IMR-90 (cell line): ENCODE data around the gene NMNAT3. TPM values are rescaled to one million over a fixed set of nuclear protein-coding genes. Genes with fewer than 3 reads are reported as not detected.

Experiments
- ATAC-seq: fragments of 200-7000 bp; cut with Tn5 transposase; 2 replicates; pipeline ENCODE4 v1.9.1; 2020; ENCODE audit warnings: low read depth, mild to moderate bottlenecking, moderate library complexity
- BruUV-seq: library from RNA; stranded (reverse); fragments of 400-500 nt; replicated peaks from 2 replicates; lab custom pipeline; 2021; lab: Mats Ljungman, UMichigan
- CTCF ChIA-PET: fragments of 300-600 bp; formaldehyde crosslinking; extraction: SDS; loops from one replicate; lab custom pipeline; 2021; ENCODE audit warnings: antibody characterized with exemption; lab: Yijun Ruan, JAX
- POLR2A ChIA-PET: fragments of 300-600 bp; sonication (Branson Sonifier 250); formaldehyde crosslinking; loops from one replicate; lab custom pipeline; 2022; ENCODE audit warnings: antibody characterized with exemption; ENCODE audit not compliant: unreplicated experiment; lab: Charles Lee
- DNase-seq: peaks from one replicate; pipeline ENCODE4 v3.0.0; 2013
- H2AFZ ChIP-seq: replicated peaks from 2 replicates; pipeline ENCODE3; 2013; ENCODE audit warnings: low read length, mild to moderate bottlenecking; ENCODE audit not compliant: poor library complexity
- H2AK5ac ChIP-seq: 2 replicates; pipeline ENCODE4 v1.6.1; 2013; ENCODE audit warnings: low read depth, low read length, inconsistent platforms
- H2AK9ac ChIP-seq: replicated peaks from 2 replicates; pipeline ENCODE3; 2013; ENCODE audit warnings: mild to moderate bottlenecking, low read depth, low read length, moderate library complexity; ENCODE audit not compliant: poor library complexity
- H2BK120ac ChIP-seq: 2 replicates; pipeline ENCODE4 v1.6.1; 2013; ENCODE audit warnings: low read depth, low read length, inconsistent platforms
- H2BK15ac ChIP-seq: 3 replicates; pipeline ENCODE4 v1.6.1; 2013; ENCODE audit warnings: low read depth, low read length, inconsistent platforms
- H2BK20ac ChIP-seq: 2 replicates; pipeline ENCODE4 v1.6.1; 2013; ENCODE audit warnings: low read depth, mild to moderate bottlenecking, inconsistent platforms, low read length, moderate library complexity
- H2BK5ac ChIP-seq: 2 replicates; pipeline ENCODE4 v1.6.1; 2013; ENCODE audit warnings: mild to moderate bottlenecking, low read depth, low read length, inconsistent platforms; ENCODE audit not compliant: poor library complexity, severe bottlenecking
- H3K14ac ChIP-seq: replicated peaks from 2 replicates; pipeline ENCODE4 v1.6.1; 2013; ENCODE audit warnings: low read depth, low read length, inconsistent platforms
- H3K18ac ChIP-seq: 2 replicates; pipeline ENCODE4 v1.6.1; 2013; ENCODE audit warnings: low read depth, low read length, control low read depth
- H3K23ac ChIP-seq: 2 replicates; pipeline ENCODE4 v1.6.1; 2013; ENCODE audit warnings: low read depth, low read length, inconsistent platforms
- H3K27ac ChIP-seq: 2 replicates; pipeline ENCODE4 v1.5.1; 2013; ENCODE audit warnings: mild to moderate bottlenecking, control low read depth, low read length; ENCODE audit not compliant: insufficient read depth
- H3K27me3 ChIP-seq: 2 replicates; pipeline ENCODE4 v1.6.1; 2013; ENCODE audit warnings: low read length; ENCODE audit not compliant: control insufficient read depth, insufficient read depth
- H3K36me3 ChIP-seq: 2 replicates; pipeline ENCODE4 v1.6.1; 2013; ENCODE audit warnings: low read length, mixed read lengths; ENCODE audit not compliant: control insufficient read depth, insufficient read depth
- H3K4ac ChIP-seq: 2 replicates; pipeline ENCODE4 v1.6.1; 2013; ENCODE audit warnings: low read depth, low read length, inconsistent platforms
- H3K4me1 ChIP-seq: 2 replicates; pipeline ENCODE4 v1.6.1; 2013; ENCODE audit warnings: low read length, mixed read lengths; ENCODE audit not compliant: control insufficient read depth, insufficient read depth
- H3K4me2 ChIP-seq: 2 replicates; pipeline ENCODE4 v1.6.1; 2013; ENCODE audit warnings: low read depth, mild to moderate bottlenecking, control low read depth, low read length, moderate library complexity
- H3K4me3 ChIP-seq: 2 replicates; pipeline ENCODE4 v1.5.1; 2013; ENCODE audit warnings: low read depth, mild to moderate bottlenecking, control low read depth, low read length, moderate library complexity; ENCODE audit not compliant: insufficient read depth
- H3K56ac ChIP-seq: 2 replicates; pipeline ENCODE4 v1.6.1; 2013; ENCODE audit warnings: low read length, inconsistent platforms; ENCODE audit not compliant: insufficient read depth; ENCODE audit errors: extremely low read depth
- H3K79me1 ChIP-seq, 2 experiments: 2 replicates each; pipeline ENCODE4 v1.6.1; 2013; ENCODE audit warnings: low read length in 2 of 2, inconsistent platforms in 1 of 2, low read depth in 1 of 2
- H3K9ac ChIP-seq: 2 replicates; pipeline ENCODE4 v1.6.1; 2013; ENCODE audit warnings: low read depth, low read length, control low read depth
- H3K9me1 ChIP-seq: 2 replicates; pipeline ENCODE4 v1.6.1; 2013; ENCODE audit warnings: low read length, inconsistent platforms; ENCODE audit not compliant: insufficient read depth
- H3K9me3 ChIP-seq: 2 replicates; pipeline ENCODE4 v1.6.1; 2013; ENCODE audit warnings: low read length; ENCODE audit not compliant: control insufficient read depth, insufficient read depth
- H4K20me1 ChIP-seq: 2 replicates; pipeline ENCODE4 v1.6.1; 2013; ENCODE audit warnings: low read length, inconsistent platforms; ENCODE audit not compliant: insufficient read depth
- H4K5ac ChIP-seq: 2 replicates; pipeline ENCODE4 v1.6.1; 2013; ENCODE audit warnings: mild to moderate bottlenecking, low read depth, low read length, control low read depth
- H4K8ac ChIP-seq, 2 experiments: 2 replicates each; pipeline ENCODE4 v1.6.1; 2013; ENCODE audit warnings: low read depth in 2 of 2, low read length in 2 of 2, control low read depth in 1 of 2, inconsistent platforms in 1 of 2
- H4K91ac ChIP-seq: 2 replicates; pipeline ENCODE4 v1.6.1; 2013; ENCODE audit warnings: low read depth, low read length, inconsistent platforms; ENCODE audit not compliant: insufficient read depth
- MAZ ChIP-seq: IDR thresholded peaks from 2 replicates; pipeline ENCODE4 v1.6.1; 2012; ENCODE audit warnings: low read depth, mild to moderate bottlenecking, low read length, improper control_type of control experiment, moderate library complexity, borderline replicate concordance
- WGBS, 2 experiments: methylation state at CpG; one replicate each; pipeline versions ENCODE4 v1.1.5 to v1.1.7; 2013; ENCODE audit warnings: missing lambda C conversion rate in 2 of 2; ENCODE audit not compliant: insufficient read length in 1 of 2; ENCODE audit errors: extremely low coverage in 2 of 2; 5-methylcytosine and 5-hydroxymethylcytosine counted together
- dilution Hi-C: fragments of 300-500 bp; cut with HindIII; formaldehyde crosslinking; loops from one replicate; pipeline ENCODE4 v1.14.3; 2018; ENCODE audit warnings: low sequenced_read_pairs; ENCODE audit not compliant: unreplicated experiment
- in situ Hi-C: fragments of 300-500 bp; cut with MboI; formaldehyde crosslinking; loops from 3 replicates; pipeline ENCODE4 v1.14.3; 2019; ENCODE audit warnings: low sequenced_read_pairs, inconsistent platforms, mixed read lengths
- intact Hi-C: fragments of 100-400 bp; cut with micrococcal nuclease; formaldehyde crosslinking; loops from 2 replicates; pipeline ENCODE4 v1.10.0; 2022
- polyA plus RNA-seq, 3 experiments: library from polyadenylated mRNA; depleted of rRNA; stranded (reverse); fragments of >200 nt; gene quantifications; 2 replicates each; pipeline ENCODE4 v1.2.3, GENCODE V29; 2012; ENCODE audit warnings: low replicate concordance in 1 of 3
- total RNA-seq: library from RNA; depleted of rRNA; stranded (reverse); fragments of >200 nt; gene quantifications from 2 replicates; pipeline ENCODE4 v1.2.3, GENCODE V29; 2012

Gene NMNAT3
- total and polyA plus RNA-seq, 2 of the 4 experiments (the other 2 are of a cell fraction), result 0.12 to 0.36 TPM

DNA sequence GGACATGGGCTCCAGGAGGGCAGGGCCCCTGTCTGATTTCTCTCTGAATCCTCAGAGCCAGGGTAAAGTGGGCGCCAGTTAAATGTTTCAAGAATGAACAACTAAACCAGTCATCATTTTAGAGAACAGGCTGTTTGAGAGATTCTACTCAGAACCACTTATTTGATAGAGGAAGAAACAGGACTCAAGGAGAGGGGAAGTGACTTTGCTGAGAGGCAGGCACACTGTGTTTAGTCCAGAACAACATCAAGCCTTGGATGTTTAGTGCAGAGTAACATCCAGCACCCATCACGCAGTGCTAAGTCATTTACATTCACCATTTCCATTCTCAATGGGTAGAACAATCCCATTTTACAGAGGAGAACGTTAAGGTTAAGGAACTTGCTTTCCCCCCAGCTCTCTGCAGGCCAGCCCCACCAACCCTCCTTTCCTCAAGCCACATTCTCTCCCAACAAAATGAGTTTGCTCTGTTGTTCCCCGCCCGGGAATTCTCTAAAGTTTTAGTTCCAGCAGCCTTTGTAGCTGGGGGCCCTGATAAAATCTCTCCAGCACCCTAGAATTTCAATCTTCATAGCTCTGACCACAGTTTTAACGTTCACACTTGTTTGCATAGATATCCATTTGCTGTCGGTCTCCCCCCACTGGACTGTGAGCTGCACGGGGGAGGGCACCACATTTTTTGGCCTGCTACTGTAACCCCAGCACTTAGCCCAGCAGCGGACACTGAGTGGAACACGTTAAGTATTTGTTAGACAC lies 962 bp downstream of the NMNAT3 start:
- H3K18ac ChIP-seq, result no peak overlapping the region
- no peaks in the 10 kb centered on the region for H3K79me1 ChIP-seq
- no peak overlapping the region for H4K8ac ChIP-seq
- H3K56ac ChIP-seq, result no peak overlapping the region
- H4K91ac ChIP-seq, result no peak overlapping the region
- H2AK5ac ChIP-seq, result no peak overlapping the region
- H2AK9ac ChIP-seq, result no peak overlapping the region
- no peak for ATAC-seq
- H3K23ac ChIP-seq, result no peak overlapping the region
- H3K36me3 ChIP-seq, result no peaks in the 10 kb centered on the region
- peak overlapping the region; percentile 27 for H2AFZ ChIP-seq
- H2BK120ac ChIP-seq, result no peak overlapping the region
- dilution Hi-C loops, result no loop called here
- POLR2A ChIA-PET, result no interaction called here
- no peak overlapping the region for H2BK20ac ChIP-seq
- peaks cover 4% of the 10 kb centered on the region; the same call in 1 of the 2 replicates for H3K27me3 ChIP-seq
- no peaks in the 10 kb centered on the region for H4K20me1 ChIP-seq
- no peak overlapping the region for H3K14ac ChIP-seq
- H3K4ac ChIP-seq, result no peak overlapping the region
- no peak overlapping the region for H2BK5ac ChIP-seq
- H4K5ac ChIP-seq, result no peak overlapping the region
- intact Hi-C loops, result no loop called here
- no peak overlapping the region for H3K9ac ChIP-seq
- 100% methylated on average over 2 of the region's 10 CpGs; no CpG with 5 or more reads in 1 of the 2 experiments for WGBS, 2 experiments
- no peak overlapping the region for H3K27ac ChIP-seq
- no peaks in the 10 kb centered on the region for H3K9me1 ChIP-seq
- TF ChIP-seq MAZ, result no peak
- in situ Hi-C loops, result no loop called here
- no peak for DNase-seq
- H3K9me3 ChIP-seq, result no peaks in the 10 kb centered on the region
- no peak overlapping the region for H2BK15ac ChIP-seq
- H3K4me1 ChIP-seq, result no peaks in the 10 kb centered on the region
- no peak overlapping the region for H3K4me2 ChIP-seq
- no TSS peak for BruUV-seq
- CTCF ChIA-PET, result no interaction called here
- no peak overlapping the region for H3K4me3 ChIP-seq
